Brain microvascular endothelial cell (primary cell): ENCODE measurements around the gene RAB20.

Experiments used
- DNase-seq: peaks from one replicate; pipeline ENCODE4 v3.0.0-alpha.2; 2020
- H3K27ac ChIP-seq: fragments of 250-450 bp; sonication (Bioruptor Pico); 2 replicates; pipeline ENCODE4 v1.5.1; 2020; ENCODE audit warnings: mild to moderate bottlenecking, moderate library complexity
- H3K27me3 ChIP-seq: fragments of 250-450 bp; sonication (Bioruptor Pico); replicated peaks from 2 replicates; pipeline ENCODE4 v1.5.1; 2020; ENCODE audit warnings: mild to moderate bottlenecking
- H3K36me3 ChIP-seq: fragments of 250-450 bp; sonication (Bioruptor Pico); replicated peaks from 2 replicates; pipeline ENCODE4 v1.5.1; 2020; ENCODE audit warnings: mild to moderate bottlenecking
- H3K4me3 ChIP-seq: 2 replicates; pipeline ENCODE4 v1.5.1; 2011; ENCODE audit warnings: low read depth, mild to moderate bottlenecking, control low read depth, low read length, moderate library complexity
- CTCF ChIP-seq: IDR thresholded peaks from 2 replicates; pipeline ENCODE4 v1.5.1; 2011; ENCODE audit warnings: low read depth, mild to moderate bottlenecking, moderate library complexity, low read length, control low read depth, inconsistent platforms; ENCODE audit errors: missing control alignments
- in situ Hi-C: cut with HindIII; loops from 2 replicates; pipeline ENCODE4 v1.10.0; 2017; ENCODE audit warnings: low sequenced_read_pairs, low pct_ligation_motif_present

The RAB20 gene

GRCh38 chr13:110542169-110542796 is 19.2 kb downstream of the RAB20 start:
- Histone ChIP-seq H3K27ac (no peak overlapping the region), H3K27me3 (no peaks in the 10 kb centered on the region), H3K36me3 (no peaks in the 10 kb centered on the region), H3K4me3 (no peak overlapping the region)
- no peak for DNase-seq
- TF ChIP-seq CTCF, result no peak
- in situ Hi-C loops, result no loop called here

GRCh38 chr13:110541526-110541920 is 20.0 kb downstream of the RAB20 start:
- Histone ChIP-seq H3K27me3 (no peaks in the 10 kb centered on the region), H3K4me3 (no peak overlapping the region), H3K27ac (no peak overlapping the region), H3K36me3 (no peaks in the 10 kb centered on the region)
- DNase-seq, result no peak
- TF ChIP-seq CTCF, result no peak
- in situ Hi-C loops, result no loop called here

- Histone ChIP-seq H3K27ac (no peak overlapping the region), H3K4me3 (no peak overlapping the region), H3K36me3 (no peaks in the 10 kb centered on the region), H3K27me3 (no peaks in the 10 kb centered on the region)
- no peak for DNase-seq
- in situ Hi-C loops, result no loop called here
- no peak for TF ChIP-seq CTCF
Measured at GRCh38 chr13:110540871-110541525, 20.5 kb downstream of the RAB20 start.

GRCh38 chr13:110539894-110540293 is 21.6 kb downstream of the RAB20 start:
- Histone ChIP-seq H3K27me3 (no peaks in the 10 kb centered on the region), H3K27ac (no peak overlapping the region), H3K4me3 (no peak overlapping the region), H3K36me3 (no peaks in the 10 kb centered on the region)
- DNase-seq, result no peak
- TF ChIP-seq CTCF, result no peak
- in situ Hi-C loops, result no loop called here

- Histone ChIP-seq H3K27ac (no peak overlapping the region), H3K36me3 (no peaks in the 10 kb centered on the region), H3K27me3 (no peaks in the 10 kb centered on the region), H3K4me3 (no peak overlapping the region)
- in situ Hi-C loops, result no loop called here
- no peak for DNase-seq
- TF ChIP-seq CTCF, result no peak
Measured at GRCh38 chr13:110538632-110539031, 22.9 kb downstream of the RAB20 start.
